ENCODE data around the gene AKAP10.

Gene AKAP10

GRCh38 chr17:20012017-20012536, 34.4 kb upstream of the AKAP10 start:
- Histone ChIP-seq H3K4ac (ENCODE audit: low read depth, low read length) (no peak overlapping the region), H3K4me1 (ENCODE audit: control insufficient read depth in 1 of 2, insufficient read depth in 2 of 2, low read length in 2 of 2) (peaks cover 4 to 10% of the 10 kb centered on the region in 2 experiments), H4K12ac (ENCODE audit: low read depth, low read length) (no peak overlapping the region), H2BK5ac (ENCODE audit: low read depth, low read length, poor library complexity) (no peak overlapping the region), H3K4me2 (ENCODE audit: low read length) (no peak overlapping the region), H2BK12ac (ENCODE audit: low read length) (no peak overlapping the region), H2AFZ (ENCODE audit: insufficient read depth, low read length, poor library complexity) (no peak overlapping the region), H3K18ac (ENCODE audit: low read length) (no peak overlapping the region), H2BK120ac (ENCODE audit: insufficient read depth, low read length, poor library complexity) (no peak overlapping the region), H3K9me3 (ENCODE audit: insufficient read depth, low read depth, low read length) (peaks cover 2% of the 10 kb centered on the region), H3K9ac (ENCODE audit: low read length) (no peak overlapping the region), H3K36me3 (ENCODE audit: control insufficient read depth in 1 of 2, insufficient read depth in 2 of 2, low read length in 2 of 2) (no peaks in the 10 kb centered on the region), H3K4me3 (ENCODE audit: low read depth, low read length) (no peak overlapping the region), H4K8ac (ENCODE audit: low read depth, low read length) (no peak overlapping the region), H3K79me1 (ENCODE audit: low read length) (no peaks in the 10 kb centered on the region), H3K23ac (ENCODE audit: low read length) (no peak overlapping the region), H2AK5ac (ENCODE audit: low read length) (no peak overlapping the region), H4K91ac (ENCODE audit: low read depth, low read length) (no peak overlapping the region), H3K27ac (ENCODE audit: low read depth, low read length) (no peak overlapping the region), H3K27me3 (ENCODE audit: insufficient read depth, low read length) (peaks cover 14% of the 10 kb centered on the region), H3K79me2 (ENCODE audit: control insufficient read depth, insufficient read depth, low read length, poor library complexity) (no peaks in the 10 kb centered on the region), H3K14ac (ENCODE audit: low read length) (no peak overlapping the region)
- WGBS (ENCODE audit: extremely low coverage, insufficient coverage, insufficient read length), result no CpG with 5 or more reads among the region's 2 CpGs
- DNase-seq, result no peak

- no peak overlapping the region for H3K23ac ChIP-seq (ENCODE audit: low read length)
- no peak overlapping the region for H2BK5ac ChIP-seq (ENCODE audit: low read depth, low read length, poor library complexity)
- no peaks in the 10 kb centered on the region for H3K36me3 ChIP-seq (ENCODE audit: control insufficient read depth in 1 of 2, insufficient read depth in 2 of 2, low read length in 2 of 2)
- no peak for DNase-seq
- H3K4ac ChIP-seq (ENCODE audit: low read depth, low read length), result no peak overlapping the region
- no peak overlapping the region for H2BK12ac ChIP-seq (ENCODE audit: low read length)
- no peak overlapping the region for H2AFZ ChIP-seq (ENCODE audit: insufficient read depth, low read length, poor library complexity)
- no peak overlapping the region for H4K91ac ChIP-seq (ENCODE audit: low read depth, low read length)
- H3K9me3 ChIP-seq (ENCODE audit: insufficient read depth, low read depth, low read length), result no peaks in the 10 kb centered on the region
- H2AK5ac ChIP-seq (ENCODE audit: low read length), result no peak overlapping the region
- H2BK120ac ChIP-seq (ENCODE audit: insufficient read depth, low read length, poor library complexity), result no peak overlapping the region
- H3K9ac ChIP-seq (ENCODE audit: low read length), result no peak overlapping the region
- no peak overlapping the region for H4K8ac ChIP-seq (ENCODE audit: low read depth, low read length)
- H3K79me1 ChIP-seq (ENCODE audit: low read length), result no peaks in the 10 kb centered on the region
- no peaks in the 10 kb centered on the region for H3K79me2 ChIP-seq (ENCODE audit: control insufficient read depth, insufficient read depth, low read length, poor library complexity)
- peaks cover 4 to 10% of the 10 kb centered on the region in 2 experiments for H3K4me1 ChIP-seq (ENCODE audit: control insufficient read depth in 1 of 2, insufficient read depth in 2 of 2, low read length in 2 of 2)
- no CpG with 5 or more reads among the region's 1 CpG for WGBS (ENCODE audit: extremely low coverage, insufficient coverage, insufficient read length)
- no peak overlapping the region for H3K4me3 ChIP-seq (ENCODE audit: low read depth, low read length)
- no peak overlapping the region for H3K14ac ChIP-seq (ENCODE audit: low read length)
- H3K27me3 ChIP-seq (ENCODE audit: insufficient read depth, low read length), result peaks cover 14% of the 10 kb centered on the region
- H4K12ac ChIP-seq (ENCODE audit: low read depth, low read length), result no peak overlapping the region
- H3K4me2 ChIP-seq (ENCODE audit: low read length), result no peak overlapping the region
- no peak overlapping the region for H3K18ac ChIP-seq (ENCODE audit: low read length)
- no peak overlapping the region for H3K27ac ChIP-seq (ENCODE audit: low read depth, low read length)
Measured at GRCh38 chr17:20010936-20011335, 33.3 kb upstream of the AKAP10 start.

- no peak overlapping the region for H2BK120ac ChIP-seq (ENCODE audit: insufficient read depth, low read length, poor library complexity)
Measured at GRCh38 chr17:20010099-20010863, 32.7 kb upstream of the AKAP10 start.

GRCh38 chr17:20009302-20010098, 31.9 kb upstream of the AKAP10 start, which contains the start of gene SPECC1:
SPECC1 (plus strand) TSS chr17:20009359; CDS start chr17:20096652, 87,293 bp downstream.
- H3K4ac ChIP-seq (ENCODE audit: low read depth, low read length), result no peak within 1 kb of the TSS
- H2AFZ ChIP-seq (ENCODE audit: insufficient read depth, low read length, poor library complexity), result peak within 1 kb of the TSS; percentile 75
- H3K79me2 ChIP-seq (ENCODE audit: control insufficient read depth, insufficient read depth, low read length, poor library complexity), result no peaks in the 10 kb centered on the region
- no peak within 1 kb of the TSS for H3K27ac ChIP-seq (ENCODE audit: low read depth, low read length)
- no peaks in the 10 kb centered on the region for H3K79me1 ChIP-seq (ENCODE audit: low read length)
- H2BK120ac ChIP-seq (ENCODE audit: insufficient read depth, low read length, poor library complexity), result no peak within 1 kb of the TSS
- H2BK12ac ChIP-seq (ENCODE audit: low read length), result no peak within 1 kb of the TSS
- peaks cover 4 to 10% of the 10 kb centered on the region in 2 experiments for H3K4me1 ChIP-seq (ENCODE audit: control insufficient read depth in 1 of 2, insufficient read depth in 2 of 2, low read length in 2 of 2)
- peak within 1 kb of the TSS; percentile 99 for H3K4me2 ChIP-seq (ENCODE audit: low read length)
- H2AK5ac ChIP-seq (ENCODE audit: low read length), result no peak within 1 kb of the TSS
- H2BK5ac ChIP-seq (ENCODE audit: low read depth, low read length, poor library complexity), result no peak within 1 kb of the TSS
- no peak within 1 kb of the TSS for H4K91ac ChIP-seq (ENCODE audit: low read depth, low read length)
- no peaks in the 10 kb centered on the region for H3K9me3 ChIP-seq (ENCODE audit: insufficient read depth, low read depth, low read length)
- peak; percentile 71 to 94 for DNase-seq
- peak within 1 kb of the TSS; percentile 14 for H4K12ac ChIP-seq (ENCODE audit: low read depth, low read length)
- peak within 1 kb of the TSS; percentile 37 for H4K8ac ChIP-seq (ENCODE audit: low read depth, low read length)
- H3K4me3 ChIP-seq (ENCODE audit: low read depth, low read length), result peak within 1 kb of the TSS; percentile 78
- no peaks in the 10 kb centered on the region for H3K36me3 ChIP-seq (ENCODE audit: control insufficient read depth in 1 of 2, insufficient read depth in 2 of 2, low read length in 2 of 2)
- WGBS (ENCODE audit: extremely low coverage, insufficient coverage, insufficient read length), result no CpG with 5 or more reads among the region's 96 CpGs
- no peak within 1 kb of the TSS for H3K18ac ChIP-seq (ENCODE audit: low read length)
- H3K27me3 ChIP-seq (ENCODE audit: insufficient read depth, low read length), result peaks cover 14% of the 10 kb centered on the region
- no peak within 1 kb of the TSS for H3K9ac ChIP-seq (ENCODE audit: low read length)
- no peak within 1 kb of the TSS for H3K23ac ChIP-seq (ENCODE audit: low read length)
- H3K14ac ChIP-seq (ENCODE audit: low read length), result no peak within 1 kb of the TSS

More at GRCh38 chr17:20010099-20010863, 32.7 kb upstream of the AKAP10 start:
- no peak overlapping the region for H4K12ac ChIP-seq (ENCODE audit: low read depth, low read length)
- peak; percentile 20 to 66 for DNase-seq
- WGBS (ENCODE audit: extremely low coverage, insufficient coverage, insufficient read length), result no CpG with 5 or more reads among the region's 11 CpGs
- H3K18ac ChIP-seq (ENCODE audit: low read length), result no peak overlapping the region
- peaks cover 4 to 10% of the 10 kb centered on the region in 2 experiments for H3K4me1 ChIP-seq (ENCODE audit: control insufficient read depth in 1 of 2, insufficient read depth in 2 of 2, low read length in 2 of 2)
- H4K91ac ChIP-seq (ENCODE audit: low read depth, low read length), result no peak overlapping the region
- no peaks in the 10 kb centered on the region for H3K79me2 ChIP-seq (ENCODE audit: control insufficient read depth, insufficient read depth, low read length, poor library complexity)
- no peak overlapping the region for H2AFZ ChIP-seq (ENCODE audit: insufficient read depth, low read length, poor library complexity)
- H3K9me3 ChIP-seq (ENCODE audit: insufficient read depth, low read depth, low read length), result no peaks in the 10 kb centered on the region
- no peak overlapping the region for H3K4ac ChIP-seq (ENCODE audit: low read depth, low read length)
- H2AK5ac ChIP-seq (ENCODE audit: low read length), result no peak overlapping the region
- H3K27ac ChIP-seq (ENCODE audit: low read depth, low read length), result no peak overlapping the region
- H2BK12ac ChIP-seq (ENCODE audit: low read length), result no peak overlapping the region
- H2BK5ac ChIP-seq (ENCODE audit: low read depth, low read length, poor library complexity), result no peak overlapping the region
- peak overlapping the region; percentile 99 for H3K4me2 ChIP-seq (ENCODE audit: low read length)
- H3K23ac ChIP-seq (ENCODE audit: low read length), result no peak overlapping the region
- peaks cover 14% of the 10 kb centered on the region for H3K27me3 ChIP-seq (ENCODE audit: insufficient read depth, low read length)
- no peak overlapping the region for H4K8ac ChIP-seq (ENCODE audit: low read depth, low read length)
- no peak overlapping the region for H3K4me3 ChIP-seq (ENCODE audit: low read depth, low read length)
- H3K14ac ChIP-seq (ENCODE audit: low read length), result no peak overlapping the region
- no peaks in the 10 kb centered on the region for H3K36me3 ChIP-seq (ENCODE audit: control insufficient read depth in 1 of 2, insufficient read depth in 2 of 2, low read length in 2 of 2)
- no peaks in the 10 kb centered on the region for H3K79me1 ChIP-seq (ENCODE audit: low read length)
- H3K9ac ChIP-seq (ENCODE audit: low read length), result no peak overlapping the region
